Measurements from ENCODE around the gene NME4. TPM values are rescaled to one million over a fixed set of nuclear protein-coding genes. Genes with fewer than 3 reads are reported as not detected.
A peak's percentile ranks its signal among the peaks of the same experiment; 100 is the strongest.

The NME4 gene
- total and polyA plus RNA-seq, 10 of the 15 experiments (the other 5 are each of a cell fraction or from before 2014, with no cell fraction given): 11.0 to 235 (median 97.7) TPM

DNA sequence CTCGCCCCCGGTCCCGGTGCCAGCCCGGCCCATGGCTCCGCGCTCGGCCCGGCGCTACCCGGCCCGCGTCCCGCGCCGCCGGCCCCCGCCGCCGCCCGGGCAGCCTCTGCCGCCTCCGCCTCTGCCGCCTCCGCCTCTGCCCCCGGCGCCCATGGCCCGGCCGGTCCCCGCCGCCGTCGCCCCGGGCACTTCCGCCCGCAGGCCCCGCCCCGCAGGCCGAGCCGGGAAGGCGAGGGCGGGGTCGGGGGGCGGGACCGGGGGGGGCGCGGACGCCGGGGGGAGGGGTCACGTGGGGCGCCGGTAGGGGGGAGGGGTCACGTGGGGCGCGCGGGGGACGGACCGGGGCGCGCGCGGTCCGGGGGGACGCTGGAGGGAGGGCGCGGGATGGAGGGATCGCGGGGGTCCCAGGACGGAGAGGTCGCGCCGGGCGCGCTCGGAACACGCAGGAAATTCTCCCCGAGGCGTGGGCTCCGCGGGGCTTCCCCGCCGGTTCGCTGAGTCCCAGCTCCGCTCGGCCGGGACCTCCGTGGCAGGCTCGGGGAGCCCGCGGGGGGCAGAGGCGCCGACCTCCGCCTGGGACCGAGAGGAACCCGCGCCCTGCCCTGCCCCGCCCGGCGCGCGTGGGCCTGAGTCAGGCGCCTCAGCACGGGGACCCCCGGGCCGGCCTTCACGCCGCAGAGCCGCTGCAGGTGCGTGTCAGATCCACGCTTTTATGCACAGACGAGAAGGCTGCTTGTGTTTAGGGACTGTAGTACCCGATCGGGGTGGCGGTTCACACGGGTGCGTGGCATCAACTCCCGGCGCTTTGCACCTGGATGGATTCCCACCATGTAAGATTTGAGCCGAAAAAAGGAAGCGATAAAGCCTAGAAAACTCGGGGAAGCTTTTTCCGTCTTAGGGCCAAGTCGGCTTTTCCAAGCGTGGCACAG lies 14.9 kb upstream of the NME4 start, which contains the start of gene PGAP6 (continued):
- no peak for TF ChIP-seq RELB (IDR thresholded peaks at IDR 0.05; ENCODE audit: low read depth)
- TF ChIP-seq RB1 (IDR thresholded peaks at IDR 0.05; ENCODE audit: borderline replicate concordance): peak; percentile 23; the same call in 1 of the 2 replicates
- TF ChIP-seq GATAD2B (conservative IDR thresholded peaks at IDR 0.05; ENCODE audit: low read depth): peak; percentile 96
- TF ChIP-seq, protein P1, sequence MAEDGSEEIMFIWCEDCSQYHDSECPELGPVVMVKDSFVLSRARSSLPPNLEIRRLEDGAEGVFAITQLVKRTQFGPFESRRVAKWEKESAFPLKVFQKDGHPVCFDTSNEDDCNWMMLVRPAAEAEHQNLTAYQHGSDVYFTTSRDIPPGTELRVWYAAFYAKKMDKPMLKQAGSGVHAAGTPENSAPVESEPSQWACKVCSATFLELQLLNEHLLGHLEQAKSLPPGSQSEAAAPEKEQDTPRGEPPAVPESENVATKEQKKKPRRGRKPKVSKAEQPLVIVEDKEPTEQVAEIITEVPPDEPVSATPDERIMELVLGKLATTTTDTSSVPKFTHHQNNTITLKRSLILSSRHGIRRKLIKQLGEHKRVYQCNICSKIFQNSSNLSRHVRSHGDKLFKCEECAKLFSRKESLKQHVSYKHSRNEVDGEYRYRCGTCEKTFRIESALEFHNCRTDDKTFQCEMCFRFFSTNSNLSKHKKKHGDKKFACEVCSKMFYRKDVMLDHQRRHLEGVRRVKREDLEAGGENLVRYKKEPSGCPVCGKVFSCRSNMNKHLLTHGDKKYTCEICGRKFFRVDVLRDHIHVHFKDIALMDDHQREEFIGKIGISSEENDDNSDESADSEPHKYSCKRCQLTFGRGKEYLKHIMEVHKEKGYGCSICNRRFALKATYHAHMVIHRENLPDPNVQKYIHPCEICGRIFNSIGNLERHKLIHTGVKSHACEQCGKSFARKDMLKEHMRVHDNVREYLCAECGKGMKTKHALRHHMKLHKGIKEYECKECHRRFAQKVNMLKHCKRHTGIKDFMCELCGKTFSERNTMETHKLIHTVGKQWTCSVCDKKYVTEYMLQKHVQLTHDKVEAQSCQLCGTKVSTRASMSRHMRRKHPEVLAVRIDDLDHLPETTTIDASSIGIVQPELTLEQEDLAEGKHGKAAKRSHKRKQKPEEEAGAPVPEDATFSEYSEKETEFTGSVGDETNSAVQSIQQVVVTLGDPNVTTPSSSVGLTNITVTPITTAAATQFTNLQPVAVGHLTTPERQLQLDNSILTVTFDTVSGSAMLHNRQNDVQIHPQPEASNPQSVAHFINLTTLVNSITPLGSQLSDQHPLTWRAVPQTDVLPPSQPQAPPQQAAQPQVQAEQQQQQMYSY (CRISPR knock-in tag; IDR thresholded peaks at IDR 0.05): no peak
- peak; percentile 20; the same call in 1 of the 2 replicates for TF ChIP-seq RAD51 (IDR thresholded peaks at IDR 0.05)
- TF ChIP-seq RBBP5 (conservative IDR thresholded peaks at IDR 0.05): no peak
- peak; percentile 14; the same call in 1 of the 2 replicates for TF ChIP-seq SPI1 (IDR thresholded peaks at IDR 0.05; ENCODE audit: borderline replicate concordance, insufficient read depth, low read depth, low read length)
- peak in 1 of 2 experiments; percentile 58; a peak in 1 of 3 replicates for TF ChIP-seq EGR1 (IDR thresholded peaks at IDR 0.05; ENCODE audit: borderline replicate concordance in 1 of 2, low read depth in 2 of 2, low read length in 2 of 2)
- TF ChIP-seq, protein P2, sequence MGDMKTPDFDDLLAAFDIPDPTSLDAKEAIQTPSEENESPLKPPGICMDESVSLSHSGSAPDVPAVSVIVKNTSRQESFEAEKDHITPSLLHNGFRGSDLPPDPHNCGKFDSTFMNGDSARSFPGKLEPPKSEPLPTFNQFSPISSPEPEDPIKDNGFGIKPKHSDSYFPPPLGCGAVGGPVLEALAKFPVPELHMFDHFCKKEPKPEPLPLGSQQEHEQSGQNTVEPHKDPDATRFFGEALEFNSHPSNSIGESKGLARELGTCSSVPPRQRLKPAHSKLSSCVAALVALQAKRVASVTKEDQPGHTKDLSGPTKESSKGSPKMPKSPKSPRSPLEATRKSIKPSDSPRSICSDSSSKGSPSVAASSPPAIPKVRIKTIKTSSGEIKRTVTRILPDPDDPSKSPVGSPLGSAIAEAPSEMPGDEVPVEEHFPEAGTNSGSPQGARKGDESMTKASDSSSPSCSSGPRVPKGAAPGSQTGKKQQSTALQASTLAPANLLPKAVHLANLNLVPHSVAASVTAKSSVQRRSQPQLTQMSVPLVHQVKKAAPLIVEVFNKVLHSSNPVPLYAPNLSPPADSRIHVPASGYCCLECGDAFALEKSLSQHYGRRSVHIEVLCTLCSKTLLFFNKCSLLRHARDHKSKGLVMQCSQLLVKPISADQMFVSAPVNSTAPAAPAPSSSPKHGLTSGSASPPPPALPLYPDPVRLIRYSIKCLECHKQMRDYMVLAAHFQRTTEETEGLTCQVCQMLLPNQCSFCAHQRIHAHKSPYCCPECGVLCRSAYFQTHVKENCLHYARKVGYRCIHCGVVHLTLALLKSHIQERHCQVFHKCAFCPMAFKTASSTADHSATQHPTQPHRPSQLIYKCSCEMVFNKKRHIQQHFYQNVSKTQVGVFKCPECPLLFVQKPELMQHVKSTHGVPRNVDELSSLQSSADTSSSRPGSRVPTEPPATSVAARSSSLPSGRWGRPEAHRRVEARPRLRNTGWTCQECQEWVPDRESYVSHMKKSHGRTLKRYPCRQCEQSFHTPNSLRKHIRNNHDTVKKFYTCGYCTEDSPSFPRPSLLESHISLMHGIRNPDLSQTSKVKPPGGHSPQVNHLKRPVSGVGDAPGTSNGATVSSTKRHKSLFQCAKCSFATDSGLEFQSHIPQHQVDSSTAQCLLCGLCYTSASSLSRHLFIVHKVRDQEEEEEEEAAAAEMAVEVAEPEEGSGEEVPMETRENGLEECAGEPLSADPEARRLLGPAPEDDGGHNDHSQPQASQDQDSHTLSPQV (IDR thresholded peaks at IDR 0.05): no peak
- TF ChIP-seq CBX3 (IDR thresholded peaks at IDR 0.05; ENCODE audit: borderline replicate concordance, low read depth): no peak
- TF ChIP-seq, protein P3, sequence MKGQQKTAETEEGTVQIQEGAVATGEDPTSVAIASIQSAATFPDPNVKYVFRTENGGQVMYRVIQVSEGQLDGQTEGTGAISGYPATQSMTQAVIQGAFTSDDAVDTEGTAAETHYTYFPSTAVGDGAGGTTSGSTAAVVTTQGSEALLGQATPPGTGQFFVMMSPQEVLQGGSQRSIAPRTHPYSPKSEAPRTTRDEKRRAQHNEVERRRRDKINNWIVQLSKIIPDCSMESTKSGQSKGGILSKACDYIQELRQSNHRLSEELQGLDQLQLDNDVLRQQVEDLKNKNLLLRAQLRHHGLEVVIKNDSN (IDR thresholded peaks at IDR 0.05; ENCODE audit: borderline replicate concordance, extremely low read length, insufficient read depth, low read depth, low read length): peak; percentile 65
- TF ChIP-seq LARP7 (IDR thresholded peaks at IDR 0.05): peak; percentile 95
- no peak for TF ChIP-seq SUPT20H (IDR thresholded peaks at IDR 0.05; ENCODE audit: borderline replicate concordance, control insufficient read depth, low read depth, low read length)
- TF ChIP-seq ZSCAN29 (IDR thresholded peaks at IDR 0.05): no peak
- no peak for TF ChIP-seq ZNF622 (IDR thresholded peaks at IDR 0.05)
- TF ChIP-seq BACH1 (IDR thresholded peaks at IDR 0.05; ENCODE audit: borderline replicate concordance): peak; percentile 96
